Measurements from ENCODE around the gene HS6ST3.

Gene HS6ST3

DNA sequence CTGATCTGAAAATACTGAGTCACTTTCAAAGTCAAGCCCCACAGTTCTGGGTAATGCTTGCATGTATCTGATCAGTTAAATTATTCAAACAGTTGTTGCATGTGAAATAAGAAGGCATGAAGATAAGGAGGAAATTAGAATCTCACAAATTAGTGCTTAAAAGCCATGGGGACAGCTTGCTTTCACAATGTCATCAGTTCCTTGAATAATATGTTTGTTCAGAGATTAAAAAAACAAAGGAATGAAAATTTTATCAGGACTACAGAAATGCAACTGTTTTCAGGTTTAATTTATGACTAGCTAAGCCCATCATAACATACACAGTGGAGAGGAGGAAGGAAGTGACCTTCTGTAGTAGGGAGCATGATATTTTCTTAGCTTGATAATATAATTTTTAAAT is 754.3 kb downstream of the HS6ST3 start:
- no peaks in the 10 kb centered on the region for H3K4me1 ChIP-seq
- no peak overlapping the region for H3K27ac ChIP-seq
- H3K4me3 ChIP-seq, result no peak overlapping the region
- no peaks in the 10 kb centered on the region for H3K36me3 ChIP-seq
- TF ChIP-seq, protein P1, sequence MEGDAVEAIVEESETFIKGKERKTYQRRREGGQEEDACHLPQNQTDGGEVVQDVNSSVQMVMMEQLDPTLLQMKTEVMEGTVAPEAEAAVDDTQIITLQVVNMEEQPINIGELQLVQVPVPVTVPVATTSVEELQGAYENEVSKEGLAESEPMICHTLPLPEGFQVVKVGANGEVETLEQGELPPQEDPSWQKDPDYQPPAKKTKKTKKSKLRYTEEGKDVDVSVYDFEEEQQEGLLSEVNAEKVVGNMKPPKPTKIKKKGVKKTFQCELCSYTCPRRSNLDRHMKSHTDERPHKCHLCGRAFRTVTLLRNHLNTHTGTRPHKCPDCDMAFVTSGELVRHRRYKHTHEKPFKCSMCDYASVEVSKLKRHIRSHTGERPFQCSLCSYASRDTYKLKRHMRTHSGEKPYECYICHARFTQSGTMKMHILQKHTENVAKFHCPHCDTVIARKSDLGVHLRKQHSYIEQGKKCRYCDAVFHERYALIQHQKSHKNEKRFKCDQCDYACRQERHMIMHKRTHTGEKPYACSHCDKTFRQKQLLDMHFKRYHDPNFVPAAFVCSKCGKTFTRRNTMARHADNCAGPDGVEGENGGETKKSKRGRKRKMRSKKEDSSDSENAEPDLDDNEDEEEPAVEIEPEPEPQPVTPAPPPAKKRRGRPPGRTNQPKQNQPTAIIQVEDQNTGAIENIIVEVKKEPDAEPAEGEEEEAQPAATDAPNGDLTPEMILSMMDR (IDR thresholded peaks at IDR 0.05), result no peak
- no peaks in the 10 kb centered on the region for H3K9me3 ChIP-seq
- H3K27me3 ChIP-seq, result no peaks in the 10 kb centered on the region
- no peak for DNase-seq
- intact Hi-C loops (cut with DNase I; ENCODE audit: low total_unique reads), result no loop called here

DNA sequence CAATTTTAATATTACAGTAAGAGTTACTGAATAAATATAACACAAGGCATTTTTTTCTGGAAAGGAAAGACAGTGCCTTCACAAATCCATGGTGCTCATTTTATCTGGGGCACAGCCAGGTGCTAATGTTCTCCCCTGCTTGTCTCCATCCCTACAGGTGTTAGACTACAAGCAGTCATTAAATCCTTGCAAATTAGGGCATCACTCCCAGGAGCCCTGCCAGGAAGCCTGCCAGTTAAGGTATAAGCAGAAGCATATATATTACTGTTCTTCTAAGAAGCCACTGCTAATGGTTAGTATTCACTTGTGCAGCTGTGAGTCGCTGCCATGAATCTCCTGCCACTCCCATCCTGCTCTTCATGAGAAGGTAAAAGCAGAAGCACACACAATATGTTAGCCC is 754.7 kb downstream of the HS6ST3 start:
- Histone ChIP-seq H3K4me3 (no peak overlapping the region), H3K27me3 (no peaks in the 10 kb centered on the region), H3K27ac (no peak overlapping the region), H3K9me3 (no peaks in the 10 kb centered on the region), H3K4me1 (no peaks in the 10 kb centered on the region), H3K36me3 (no peaks in the 10 kb centered on the region)
- intact Hi-C loops (cut with DNase I; ENCODE audit: low total_unique reads), result no loop called here
- no peak for DNase-seq
- TF ChIP-seq, protein P1 (IDR thresholded peaks at IDR 0.05), result no peak

DNA sequence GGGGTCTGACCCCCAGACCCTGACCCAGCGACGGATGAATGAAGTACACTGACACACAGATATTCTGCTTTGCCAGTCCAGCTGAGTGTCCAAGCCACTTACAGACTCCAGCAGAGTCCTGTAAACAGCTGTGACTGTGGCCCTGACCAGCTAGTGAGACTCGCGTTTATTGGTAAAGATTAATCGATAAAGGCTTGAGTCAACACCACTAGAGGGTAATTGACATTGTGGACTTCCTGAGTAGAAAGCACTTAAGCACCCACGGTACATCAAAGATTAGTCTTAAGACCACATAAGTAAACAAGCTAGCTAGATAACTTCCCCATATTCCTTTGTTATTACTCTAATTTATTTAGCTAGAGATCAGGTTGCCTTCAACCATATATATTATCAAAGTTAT is 758.4 kb downstream of the HS6ST3 start:
- no peaks in the 10 kb centered on the region for H3K27me3 ChIP-seq
- no peak for DNase-seq

DNA sequence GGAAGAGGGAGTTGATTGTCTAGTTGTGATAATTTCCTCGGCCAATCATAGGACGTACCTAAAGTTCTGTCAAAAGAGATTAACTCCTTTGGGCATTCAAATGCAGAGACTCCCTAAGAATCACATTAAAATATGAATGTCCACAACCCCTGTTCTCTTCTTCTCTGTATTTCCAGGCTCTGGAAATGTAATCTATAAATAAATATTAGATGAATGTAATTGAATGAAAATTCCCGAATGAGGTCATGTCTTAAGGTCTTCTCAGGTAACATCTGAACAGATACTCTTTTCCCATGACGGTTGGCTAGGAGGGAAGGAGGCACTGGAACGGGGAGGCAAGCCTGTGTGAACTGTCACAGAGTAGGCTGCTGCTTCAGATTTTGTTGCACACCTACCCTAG is 759.2 kb downstream of the HS6ST3 start:
- H3K4me1 ChIP-seq, result no peaks in the 10 kb centered on the region
- H3K27ac ChIP-seq, result no peak overlapping the region
- intact Hi-C loops (cut with DNase I; ENCODE audit: low total_unique reads), result no loop called here
- no peak overlapping the region for H3K4me3 ChIP-seq
- H3K27me3 ChIP-seq, result no peaks in the 10 kb centered on the region
- DNase-seq, result no peak
- no peaks in the 10 kb centered on the region for H3K36me3 ChIP-seq
- no peaks in the 10 kb centered on the region for H3K9me3 ChIP-seq
- TF ChIP-seq, protein P1 (IDR thresholded peaks at IDR 0.05), result no peak

More for the DNA sequence above, 758.4 kb downstream of the HS6ST3 start:
- Histone ChIP-seq H3K4me3 (no peak overlapping the region), H3K27ac (no peak overlapping the region), H3K36me3 (no peaks in the 10 kb centered on the region), H3K4me1 (no peaks in the 10 kb centered on the region), H3K9me3 (no peaks in the 10 kb centered on the region)
- TF ChIP-seq, protein P1 (IDR thresholded peaks at IDR 0.05), result no peak
- intact Hi-C loops (cut with DNase I; ENCODE audit: low total_unique reads), result no loop called here

DNA sequence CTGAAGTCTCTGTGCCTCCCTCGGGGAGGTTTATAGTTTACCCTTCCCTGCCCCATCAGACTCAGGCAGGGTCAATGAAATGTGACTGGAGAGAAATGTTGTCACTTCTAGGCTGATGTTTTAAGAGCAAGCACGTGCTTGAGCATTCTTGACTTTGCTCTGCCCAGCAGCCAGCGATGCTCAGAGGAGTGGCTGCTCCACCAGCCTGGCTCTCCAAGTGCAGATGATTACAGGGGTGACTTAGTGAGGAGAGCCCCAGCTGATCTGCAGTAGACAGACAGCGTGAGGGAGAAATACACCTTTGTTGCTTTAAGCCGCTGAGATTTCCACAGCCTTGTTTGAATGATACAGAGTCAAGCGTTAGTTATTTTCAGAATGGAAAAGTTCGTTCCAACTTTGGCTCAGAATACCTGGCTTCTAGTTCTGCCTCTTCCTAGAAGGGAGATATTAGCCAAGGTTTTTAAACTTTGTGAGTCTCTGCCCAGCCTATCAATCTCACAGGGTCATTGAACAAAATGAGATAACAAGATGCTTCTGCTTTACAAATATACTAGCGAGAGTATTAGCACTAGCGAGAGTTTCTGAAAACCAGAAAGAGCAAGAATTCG is 760.7 kb downstream of the HS6ST3 start:
- Histone ChIP-seq H3K4me1 (no peaks in the 10 kb centered on the region), H3K36me3 (no peaks in the 10 kb centered on the region)
- DNase-seq, result no peak

More for the DNA sequence above, 760.7 kb downstream of the HS6ST3 start:
- no peaks in the 10 kb centered on the region for H3K27me3 ChIP-seq
- no peaks in the 10 kb centered on the region for H3K9me3 ChIP-seq
- TF ChIP-seq, protein P1 (IDR thresholded peaks at IDR 0.05), result no peak
- H3K4me3 ChIP-seq, result no peak overlapping the region
- no peak overlapping the region for H3K27ac ChIP-seq
- intact Hi-C loops (cut with DNase I; ENCODE audit: low total_unique reads), result no loop called here

Measured in tibial artery (tissue), 4 donors.